HepG2 (cell line): Measurements from ENCODE around the gene NAXD. TPM values are rescaled to one million over a fixed set of nuclear protein-coding genes. Genes with fewer than 3 reads are reported as not detected.

Source experiments
- ATAC-seq: fragments of 200-7000 bp; cut with Tn5 transposase; 3 replicates; pipeline ENCODE4 v1.9.1; 2020; ENCODE audit warnings: mild to moderate bottlenecking, moderate library complexity
- BruUV-seq: library from RNA; stranded (reverse); fragments of 400-500 nt; replicated peaks from 2 replicates; lab custom pipeline; 2021; lab: Mats Ljungman, UMichigan
- CTCF ChIA-PET: fragments of 300-600 bp; formaldehyde crosslinking; extraction: SDS; loops from one replicate; lab custom pipeline; 2021; ENCODE audit warnings: low total read pairs, inconsistent platforms, low intra/inter-chr PET ratio; lab: Yijun Ruan, JAX
- POLR2A ChIA-PET: fragments of 350-600 bp; sonication (Branson Sonifier 250); formaldehyde crosslinking; loops from one replicate; lab custom pipeline; 2020; ENCODE audit warnings: antibody characterized with exemption, inconsistent platforms; lab: Yijun Ruan, JAX
- DNase-seq: peaks from one replicate; pipeline ENCODE4 v3.0.0-alpha.2; 2015; ENCODE audit warnings: low spot score
- FAIRE-seq: peaks from 3 replicates; lab custom pipeline; 2011; peaks lifted over from hg19 to GRCh38; lab: Jason Lieb, UNC
- H2AFZ ChIP-seq: one replicate; pipeline ENCODE4 v1.6.1; 2011; ENCODE audit warnings: low read length, inconsistent platforms
- H3K27ac ChIP-seq: fragments of 300-600 bp; 3 replicates; pipeline ENCODE4 v1.8.0; 2011; ENCODE audit warnings: mixed run types, mild to moderate bottlenecking, mixed read lengths, low read length, inconsistent platforms; ENCODE audit not compliant: insufficient read depth; ENCODE audit errors: extremely low read length
- H3K27me3 ChIP-seq, 2 experiments: fragments of 200-600 bp in 1 of 2; 2 replicates in 1 of 2; 3 replicates in 1 of 2; pipeline versions ENCODE4 v1.6.0 to v1.8.0; 2011; ENCODE audit warnings: low read length in 2 of 2, mild to moderate bottlenecking in 2 of 2, moderate library complexity in 2 of 2, inconsistent platforms in 1 of 2; ENCODE audit not compliant: insufficient read depth in 2 of 2, control insufficient read depth in 1 of 2
- H3K36me3 ChIP-seq, 2 experiments: fragments of 200-600 bp in 1 of 2; replicated peaks in 1 of 2; 2 replicates in 1 of 2; 3 replicates in 1 of 2; pipeline versions ENCODE4 v1.5.1 to v1.8.0; 2011; ENCODE audit warnings: low read length in 2 of 2, inconsistent platforms in 1 of 2; ENCODE audit not compliant: insufficient read depth in 2 of 2, control insufficient read depth in 1 of 2
- H3K4me1 ChIP-seq: 2 replicates; pipeline ENCODE4 v1.5.1; 2012; ENCODE audit warnings: low read length, inconsistent platforms; ENCODE audit not compliant: insufficient read depth
- H3K4me2 ChIP-seq: 2 replicates; pipeline ENCODE4 v1.6.0; 2011; ENCODE audit warnings: low read depth, low read length, inconsistent platforms
- H3K4me3 ChIP-seq, 3 experiments: fragments of 200-600 bp in 1 of 3; sonication (generic), shearing (Covaris generic) in 1 of 3; replicated peaks in 1 of 3; 2 replicates each; pipeline ENCODE4 v1.5.1; 2011 to 2016; ENCODE audit warnings: low read length in 3 of 3, inconsistent platforms in 2 of 3, low read depth in 2 of 3, mild to moderate bottlenecking in 2 of 3, control low read depth in 1 of 3, mixed read lengths in 1 of 3; ENCODE audit not compliant: insufficient read depth in 1 of 3
- H3K79me2 ChIP-seq: one replicate; pipeline ENCODE4 v1.6.1; 2011; ENCODE audit warnings: low read length, inconsistent platforms; ENCODE audit not compliant: insufficient read depth
- H3K9ac ChIP-seq: 2 replicates; pipeline ENCODE4 v1.6.0; 2011; ENCODE audit warnings: mild to moderate bottlenecking, low read depth, low read length, inconsistent platforms; ENCODE audit not compliant: insufficient read depth
- H3K9me3 ChIP-seq: 2 replicates; pipeline ENCODE4 v1.5.1; 2012; ENCODE audit warnings: mild to moderate bottlenecking, low read length
- H4K20me1 ChIP-seq: 2 replicates; pipeline ENCODE4 v1.6.0; 2011; ENCODE audit warnings: inconsistent platforms, mild to moderate bottlenecking, low read length, moderate library complexity; ENCODE audit not compliant: insufficient read depth
- GZF1 ChIP-seq: sonication (generic); formaldehyde crosslinking; IDR thresholded peaks from 2 replicates; pipeline ENCODE4 v1.5.1; 2020; ENCODE audit warnings: mild to moderate bottlenecking, missing genetic modification reagents
- HINFP ChIP-seq: sonication (generic); formaldehyde crosslinking; IDR thresholded peaks from 2 replicates; pipeline ENCODE4 v1.4.0; 2020; ENCODE audit warnings: low read depth, mild to moderate bottlenecking, missing genetic modification reagents
- HNF4G ChIP-seq, 2 experiments: sonication (generic) in 1 of 2; formaldehyde crosslinking in 1 of 2; IDR thresholded peaks; 2 replicates each; pipeline versions ENCODE4 v1.4.0 to v1.6.1; 2011 to 2020; ENCODE audit warnings: borderline replicate concordance in 2 of 2, low read depth in 2 of 2, mild to moderate bottlenecking in 2 of 2, low read length in 1 of 2, missing genetic modification reagents in 1 of 2, moderate library complexity in 1 of 2
- MEF2D ChIP-seq: sonication (generic); formaldehyde crosslinking; IDR thresholded peaks from 2 replicates; pipeline ENCODE4 v1.5.1; 2020; ENCODE audit warnings: mild to moderate bottlenecking, missing genetic modification reagents
- MLLT10 ChIP-seq: sonication (generic); formaldehyde crosslinking; IDR thresholded peaks from 2 replicates; pipeline ENCODE4 v1.4.0; 2020; ENCODE audit warnings: missing genetic modification reagents
- MTA3 ChIP-seq: sonication (generic); formaldehyde crosslinking; IDR thresholded peaks from 2 replicates; pipeline ENCODE4 v1.4.0; 2020; ENCODE audit warnings: missing genetic modification reagents
- MZF1 ChIP-seq: sonication (generic); formaldehyde crosslinking; IDR thresholded peaks from 2 replicates; pipeline ENCODE4 v1.8.1; 2023; ENCODE audit warnings: mild to moderate bottlenecking, missing genetic modification reagents, borderline replicate concordance
- PAWR ChIP-seq: sonication (generic); formaldehyde crosslinking; IDR thresholded peaks from 2 replicates; pipeline ENCODE4 v1.4.0; 2020; ENCODE audit warnings: missing genetic modification reagents, mild to moderate bottlenecking, borderline replicate concordance
- POLR2G ChIP-seq: fragments of 200-400 bp; formaldehyde crosslinking; IDR thresholded peaks from 2 replicates; pipeline ENCODE4 v1.6.1; 2018; ENCODE audit warnings: mild to moderate bottlenecking, low read depth, low read length, moderate library complexity
- TFDP2 ChIP-seq: sonication (generic); formaldehyde crosslinking; IDR thresholded peaks from 2 replicates; pipeline ENCODE4 v1.4.0; 2020; ENCODE audit warnings: missing genetic modification reagents
- ZEB1 ChIP-seq: IDR thresholded peaks from 2 replicates; pipeline ENCODE4 v1.6.1; 2012; ENCODE audit warnings: mild to moderate bottlenecking, low read depth, inconsistent platforms; ENCODE audit not compliant: insufficient replicate concordance
- ZNF350 ChIP-seq: sonication (generic); formaldehyde crosslinking; IDR thresholded peaks from 2 replicates; pipeline ENCODE4 v1.4.0; 2020; ENCODE audit warnings: mild to moderate bottlenecking, low read depth, missing genetic modification reagents, borderline replicate concordance
- ZNF451 ChIP-seq: sonication (generic); formaldehyde crosslinking; IDR thresholded peaks from 2 replicates; pipeline ENCODE4 v1.5.0; 2020; ENCODE audit warnings: mild to moderate bottlenecking, missing genetic modification reagents
- ZNF460 ChIP-seq: sonication (generic); formaldehyde crosslinking; IDR thresholded peaks from 2 replicates; pipeline ENCODE4 v1.5.1; 2020; ENCODE audit warnings: missing genetic modification reagents, mild to moderate bottlenecking, borderline replicate concordance
- ZNF570 ChIP-seq: sonication (generic); formaldehyde crosslinking; IDR thresholded peaks from 2 replicates; pipeline ENCODE4 v1.4.0; 2020; ENCODE audit warnings: mild to moderate bottlenecking, missing genetic modification reagents, borderline replicate concordance
- ZNF788 ChIP-seq: sonication (generic); formaldehyde crosslinking; IDR thresholded peaks from 2 replicates; pipeline ENCODE4 v1.5.0; 2020; ENCODE audit warnings: mild to moderate bottlenecking, missing genetic modification reagents, borderline replicate concordance
- ZUFSP ChIP-seq: sonication (generic); formaldehyde crosslinking; IDR thresholded peaks from 2 replicates; pipeline ENCODE4 v1.9.0; 2021; ENCODE audit warnings: missing genetic modification reagents, mild to moderate bottlenecking, borderline replicate concordance
- WGBS: methylation state at CpG from one replicate; pipeline ENCODE4 v1.1.6; 2017; ENCODE audit warnings: low lambda C conversion rate; 5-methylcytosine and 5-hydroxymethylcytosine counted together
- in situ Hi-C: cut with HindIII; loops from 2 replicates; pipeline ENCODE4 v1.10.0; 2017; ENCODE audit warnings: low pct_unique_long_range_greater_than_20kb; ENCODE audit not compliant: extremely low pct_ligation_motif_present
- intact Hi-C: fragments of 100-400 bp; cut with micrococcal nuclease; formaldehyde crosslinking; loops from one replicate; pipeline ENCODE4 v1.10.0; 2022; ENCODE audit not compliant: unreplicated experiment
- polyA plus RNA-seq, 8 experiments: library from polyadenylated mRNA; depleted of rRNA in 3 of 8; stranded (reverse) in 7 of 8; unstranded in 1 of 8; fragments of >200 nt; fragmentation: Illumina TruSeq in 4 of 8; extraction: Trizol in 4 of 8; gene quantifications; 2 replicates each; pipeline versions ENCODE4 v1.2.1 to v1.2.3, GENCODE V29; 2011 to 2016; ENCODE audit warnings: low read depth in 4 of 8, missing spikeins in 1 of 8, mixed read lengths in 1 of 8; ENCODE audit not compliant: insufficient read depth in 1 of 8
- total RNA-seq, 5 experiments: library from RNA; depleted of rRNA; stranded (reverse); fragments of >200 nt; fragmentation: Illumina TruSeq; extraction: Trizol; gene quantifications; 2 replicates each; pipeline ENCODE4 v1.2.3, GENCODE V29; 2016; ENCODE audit warnings: low read depth in 1 of 5
- TF ChIP-seq, protein P1 (sequence below): fragments of 450-650 bp; IDR thresholded peaks from 2 replicates; pipeline ENCODE4 v1.6.1; 2017; ENCODE audit warnings: mild to moderate bottlenecking

NAXD gene
- total and polyA plus RNA-seq, 2 of the 13 experiments (the other 11 are each of a cell fraction or from before 2014, with no cell fraction given): 19.0 to 23.2 TPM

DNA sequence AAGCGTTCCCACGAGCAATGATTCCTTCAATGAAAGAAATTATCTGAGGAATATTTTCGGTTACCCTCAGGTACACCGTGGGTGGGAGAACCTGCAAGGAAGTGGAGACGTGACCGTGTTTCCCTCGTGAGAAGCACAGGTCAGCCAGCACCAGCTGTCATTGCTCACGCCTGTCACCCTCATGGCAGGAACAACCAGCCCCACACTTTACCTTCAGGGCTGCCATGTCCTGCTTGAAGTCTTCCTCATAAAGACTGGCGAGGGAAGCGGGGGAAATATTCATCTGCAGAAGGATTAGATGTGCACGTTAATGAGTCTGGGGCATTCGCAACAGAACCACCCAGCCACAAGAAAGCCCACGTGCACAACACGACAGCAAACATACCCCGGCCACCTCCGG is 72.4 kb downstream of the NAXD start:
- Histone ChIP-seq H3K4me1 (peaks cover 26% of the 10 kb centered on the region), H3K79me2 (no peaks in the 10 kb centered on the region), H3K4me3 (no peak overlapping the region), H4K20me1 (no peaks in the 10 kb centered on the region), H3K27me3 (no peaks in the 10 kb centered on the region), H3K36me3 (peaks cover 4 to 25% of the 10 kb centered on the region in 2 experiments), H2AFZ (no peak overlapping the region), H3K9me3 (no peaks in the 10 kb centered on the region), H3K27ac (no peak overlapping the region), H3K9ac (no peak overlapping the region), H3K4me2 (no peak overlapping the region)
- ATAC-seq: no peak
- in situ Hi-C loops (loop anchor here (10.0 kb wide), 1 partner anchor 127 kb away; no protein-coding TSS in a partner anchor), intact Hi-C loops (no loop called here)
- 92% methylated on average over 11 of the region's 16 CpGs for WGBS
- ChIA-PET POLR2A (no interaction called here), CTCF (no interaction called here)
- no TSS peak for BruUV-seq
- no peak for FAIRE-seq
- no peak for DNase-seq
- TF ChIP-seq ZEB1 (no peak), ZNF451 (CRISPR knock-in tag) (no peak), ZNF460 (CRISPR knock-in tag) (no peak), MLLT10 (CRISPR knock-in tag) (no peak), MZF1 (CRISPR knock-in tag) (no peak), TFDP2 (CRISPR knock-in tag) (no peak), HNF4G (IDR thresholded peaks at IDR 0.05; ENCODE audit: borderline replicate concordance, low read depth, low read length) (no peak), HNF4G (CRISPR knock-in tag; IDR thresholded peaks at IDR 0.05; ENCODE audit: borderline replicate concordance, low read depth) (no peak), MTA3 (no peak), GZF1 (CRISPR knock-in tag) (no peak), ZNF350 (CRISPR knock-in tag) (no peak), MEF2D (CRISPR knock-in tag) (no peak), ZNF570 (CRISPR knock-in tag) (no peak), PAWR (CRISPR knock-in tag) (no peak), ZUFSP (no peak), ZNF788 (no peak), POLR2G (no peak), HINFP (CRISPR knock-in tag) (no peak)
- TF ChIP-seq, protein P1, sequence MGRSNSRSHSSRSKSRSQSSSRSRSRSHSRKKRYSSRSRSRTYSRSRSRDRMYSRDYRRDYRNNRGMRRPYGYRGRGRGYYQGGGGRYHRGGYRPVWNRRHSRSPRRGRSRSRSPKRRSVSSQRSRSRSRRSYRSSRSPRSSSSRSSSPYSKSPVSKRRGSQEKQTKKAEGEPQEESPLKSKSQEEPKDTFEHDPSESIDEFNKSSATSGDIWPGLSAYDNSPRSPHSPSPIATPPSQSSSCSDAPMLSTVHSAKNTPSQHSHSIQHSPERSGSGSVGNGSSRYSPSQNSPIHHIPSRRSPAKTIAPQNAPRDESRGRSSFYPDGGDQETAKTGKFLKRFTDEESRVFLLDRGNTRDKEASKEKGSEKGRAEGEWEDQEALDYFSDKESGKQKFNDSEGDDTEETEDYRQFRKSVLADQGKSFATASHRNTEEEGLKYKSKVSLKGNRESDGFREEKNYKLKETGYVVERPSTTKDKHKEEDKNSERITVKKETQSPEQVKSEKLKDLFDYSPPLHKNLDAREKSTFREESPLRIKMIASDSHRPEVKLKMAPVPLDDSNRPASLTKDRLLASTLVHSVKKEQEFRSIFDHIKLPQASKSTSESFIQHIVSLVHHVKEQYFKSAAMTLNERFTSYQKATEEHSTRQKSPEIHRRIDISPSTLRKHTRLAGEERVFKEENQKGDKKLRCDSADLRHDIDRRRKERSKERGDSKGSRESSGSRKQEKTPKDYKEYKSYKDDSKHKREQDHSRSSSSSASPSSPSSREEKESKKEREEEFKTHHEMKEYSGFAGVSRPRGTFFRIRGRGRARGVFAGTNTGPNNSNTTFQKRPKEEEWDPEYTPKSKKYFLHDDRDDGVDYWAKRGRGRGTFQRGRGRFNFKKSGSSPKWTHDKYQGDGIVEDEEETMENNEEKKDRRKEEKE: no peak
